ENCODE results near the gene PRR5. TPM values are rescaled to one million over a fixed set of nuclear protein-coding genes. Genes with fewer than 3 reads are reported as not detected.

Gene PRR5
- total RNA-seq, 3 donors from 2014 or later = 23.7 to 39.5 (median 29.5) TPM

GRCh38 chr22:44748524-44748923 lies 46.5 kb downstream of the PRR5 start:
- Histone ChIP-seq H3K36me3 (no peaks in the 10 kb centered on the region), H3K4me3 (no peak overlapping the region), H3K4me1 (no peaks in the 10 kb centered on the region), H3K27me3 (no peaks in the 10 kb centered on the region), H3K27ac (no peak overlapping the region), H3K9me3 (no peaks in the 10 kb centered on the region)
- intact Hi-C loops (cut with DNase I; ENCODE audit: low total_unique reads) = no loop called here
- TF ChIP-seq POLR2A (IDR thresholded peaks at IDR 0.05) (no peak), CTCF (IDR thresholded peaks at IDR 0.05) (no peak), POLR2AphosphoS5 (IDR thresholded peaks at IDR 0.05) (no peak)
- DNase-seq (ENCODE audit: low spot score in 2 of 2) = no peak

GRCh38 chr22:44750481-44750880 lies 48.5 kb downstream of the PRR5 start:
- Histone ChIP-seq H3K27me3 (no peaks in the 10 kb centered on the region), H3K36me3 (no peaks in the 10 kb centered on the region), H3K9me3 (no peaks in the 10 kb centered on the region), H3K4me3 (no peak overlapping the region), H3K4me1 (peaks cover 8 to 9% of the 10 kb centered on the region in 2 donors), H3K27ac (no peak overlapping the region)
- no peak for DNase-seq (ENCODE audit: low spot score in 2 of 2)
- TF ChIP-seq POLR2A (IDR thresholded peaks at IDR 0.05) (no peak), POLR2AphosphoS5 (IDR thresholded peaks at IDR 0.05) (no peak), CTCF (IDR thresholded peaks at IDR 0.05) (no peak)
- intact Hi-C loops (cut with DNase I; ENCODE audit: low total_unique reads) = no loop called here

GRCh38 chr22:44752285-44753188 lies 50.5 kb downstream of the PRR5 start, which contains the start of gene ARHGAP8:
TSS of gene ARHGAP8 (plus strand) at chr22:44752575. CDS start at chr22:44786528, 33,953 bp downstream.
- Histone ChIP-seq H3K27ac (peak within 1 kb of the TSS; percentile 84 to 92), H3K27me3 (no peaks in the 10 kb centered on the region), H3K4me1 (peaks cover 9 to 11% of the 10 kb centered on the region in 2 donors), H3K9me3 (no peaks in the 10 kb centered on the region), H3K36me3 (no peaks in the 10 kb centered on the region), H3K4me3 (peak within 1 kb of the TSS; percentile 6 to 75 (median 70))
- no peak for DNase-seq (ENCODE audit: low spot score in 2 of 2)
- TF ChIP-seq CTCF (IDR thresholded peaks at IDR 0.05) (no peak), POLR2A (IDR thresholded peaks at IDR 0.05) (no peak), POLR2AphosphoS5 (IDR thresholded peaks at IDR 0.05) (no peak)
- intact Hi-C loops (cut with DNase I; ENCODE audit: low total_unique reads) = no loop called here

GRCh38 chr22:44753189-44754042 lies 51.4 kb downstream of the PRR5 start:
- Histone ChIP-seq H3K9me3 (no peaks in the 10 kb centered on the region), H3K36me3 (no peaks in the 10 kb centered on the region), H3K27ac (peak overlapping the region; percentile 84 to 92), H3K27me3 (no peaks in the 10 kb centered on the region), H3K4me3 (peak overlapping the region in 2 of 3 donors; percentile 70 to 75), H3K4me1 (peaks cover 9 to 11% of the 10 kb centered on the region in 2 donors)
- TF ChIP-seq POLR2A (IDR thresholded peaks at IDR 0.05) = no peak
- no peak for TF ChIP-seq CTCF (IDR thresholded peaks at IDR 0.05)
- TF ChIP-seq POLR2AphosphoS5 (IDR thresholded peaks at IDR 0.05) = peak in 1 of 3 donors; percentile 14
- DNase-seq (ENCODE audit: low spot score in 2 of 2) = peak in 1 of 2 donors; percentile 65
- intact Hi-C loops (cut with DNase I; ENCODE audit: low total_unique reads) = no loop called here
